T-helper 17 cell (primary cell): Measurements from ENCODE around the gene NTNG2. TPM values are rescaled to one million over a fixed set of nuclear protein-coding genes. Genes with fewer than 3 reads are reported as not detected.
A peak's percentile ranks its signal among the peaks of the same experiment; 100 is the strongest.

Source experiments
- ATAC-seq: fragments of 150-1000 bp; cut with Tn5 transposase; 2 replicates; pipeline ENCODE4 v1.10.0; 2021; ENCODE audit warnings: mild to moderate bottlenecking, moderate library complexity
- DNase-seq, 3 donors: peaks; one replicate each; pipeline versions ENCODE4 v3.0.0 to v3.0.0-alpha.2; 2020 to 2021
- H3K9me3 ChIP-seq: one replicate; pipeline ENCODE4 v1.7.0; 2013; ENCODE audit warnings: low read length, mild to moderate bottlenecking; ENCODE audit not compliant: control insufficient read depth, poor library complexity, severe bottlenecking
- H3K27ac Mint-ChIP-seq: one replicate; pipeline ENCODE4 v1.8.0; 2022; ENCODE audit warnings: mild to moderate bottlenecking, moderate library complexity, mixed read lengths
- H3K27me3 Mint-ChIP-seq: one replicate; pipeline ENCODE4 v1.8.0; 2022; ENCODE audit warnings: mixed read lengths
- H3K36me3 Mint-ChIP-seq: one replicate; pipeline ENCODE4 v1.8.0; 2022; ENCODE audit warnings: low read depth, mixed read lengths
- H3K4me1 Mint-ChIP-seq: one replicate; pipeline ENCODE4 v1.8.0; 2022; ENCODE audit warnings: mild to moderate bottlenecking, mixed read lengths
- H3K4me3 Mint-ChIP-seq: one replicate; pipeline ENCODE4 v1.8.0; 2022; ENCODE audit warnings: mild to moderate bottlenecking, moderate library complexity, mixed read lengths
- total RNA-seq, 4 donors: library from RNA in 2 of 4; stranded (reverse) in 2 of 4; gene quantifications; one replicate each; pipeline ENCODE4 v1.2.3 and lab custom pipeline; 2022 to 2026

The NTNG2 gene
- total RNA-seq, 2 donors from 2014 or later: 3.3 to 3.6 TPM

DNA sequence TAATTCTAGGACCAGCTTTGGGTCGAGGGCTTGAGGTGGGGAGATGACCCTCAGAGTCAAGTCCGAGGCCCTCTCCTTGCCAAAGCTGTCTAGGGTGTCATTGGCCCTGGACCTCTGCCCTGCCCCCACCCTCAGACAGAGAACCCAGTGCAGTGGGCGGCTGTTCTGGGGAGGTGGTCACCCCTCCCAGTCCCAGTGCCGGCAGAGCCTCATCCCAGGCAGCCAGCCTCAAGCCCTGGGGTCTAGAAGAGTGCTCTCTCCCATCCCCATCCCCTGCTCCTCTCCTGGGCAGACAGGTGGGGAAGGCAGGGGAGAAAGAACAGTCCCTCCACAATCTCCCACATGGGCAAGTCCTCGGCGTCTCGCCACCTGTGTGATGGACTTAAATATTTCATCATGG lies 7.0 kb downstream of the NTNG2 start:
- no peaks in the 10 kb centered on the region for H3K9me3 ChIP-seq
- peaks cover 4% of the 10 kb centered on the region for H3K4me1 Mint-ChIP-seq
- peaks cover 59% of the 10 kb centered on the region for H3K27me3 Mint-ChIP-seq
- no peak for DNase-seq
- ATAC-seq: no peak
- peaks cover 5% of the 10 kb centered on the region for H3K36me3 Mint-ChIP-seq
- H3K27ac Mint-ChIP-seq: no peak overlapping the region
- H3K4me3 Mint-ChIP-seq: no peak overlapping the region

- H3K4me3 Mint-ChIP-seq: no peak overlapping the region
- DNase-seq: peak; percentile 35 to 60 (median 41)
Measured at GRCh38 chr9:132169672-132170392, 8.0 kb downstream of the NTNG2 start.

DNA sequence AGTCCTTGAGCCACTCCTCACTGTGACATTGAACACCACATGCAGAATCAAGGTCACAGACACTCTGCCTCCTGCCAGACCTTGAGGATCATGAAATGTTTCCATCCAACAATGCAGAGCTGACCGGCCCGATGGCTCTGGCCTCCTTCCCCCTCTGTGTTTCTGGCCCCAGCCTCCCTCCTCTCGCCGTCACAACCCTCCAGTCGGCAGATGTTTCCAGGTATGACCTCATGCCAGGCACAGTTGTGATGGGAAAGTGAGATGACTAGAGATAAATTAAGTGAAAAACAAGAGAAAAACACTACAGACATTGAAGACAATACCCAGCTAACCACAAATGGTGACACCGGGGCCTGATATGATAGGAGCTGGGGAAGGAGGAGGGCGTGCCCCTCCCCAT lies 9.8 kb downstream of the NTNG2 start:
- H3K9me3 ChIP-seq: no peaks in the 10 kb centered on the region
- no peak overlapping the region for H3K4me3 Mint-ChIP-seq
- peaks cover 38% of the 10 kb centered on the region for H3K27me3 Mint-ChIP-seq
- H3K27ac Mint-ChIP-seq: no peak overlapping the region
- ATAC-seq (no peak), DNase-seq (no peak)
- H3K4me1 Mint-ChIP-seq: peaks cover 2% of the 10 kb centered on the region
- H3K36me3 Mint-ChIP-seq: peaks cover 6% of the 10 kb centered on the region

More at GRCh38 chr9:132169672-132170392, 8.0 kb downstream of the NTNG2 start:
- H3K27ac Mint-ChIP-seq: no peak overlapping the region
- H3K27me3 Mint-ChIP-seq: peaks cover 51% of the 10 kb centered on the region
- peaks cover 2% of the 10 kb centered on the region for H3K4me1 Mint-ChIP-seq
- ATAC-seq: peak; percentile 68
- peaks cover 6% of the 10 kb centered on the region for H3K36me3 Mint-ChIP-seq
- no peaks in the 10 kb centered on the region for H3K9me3 ChIP-seq

DNA sequence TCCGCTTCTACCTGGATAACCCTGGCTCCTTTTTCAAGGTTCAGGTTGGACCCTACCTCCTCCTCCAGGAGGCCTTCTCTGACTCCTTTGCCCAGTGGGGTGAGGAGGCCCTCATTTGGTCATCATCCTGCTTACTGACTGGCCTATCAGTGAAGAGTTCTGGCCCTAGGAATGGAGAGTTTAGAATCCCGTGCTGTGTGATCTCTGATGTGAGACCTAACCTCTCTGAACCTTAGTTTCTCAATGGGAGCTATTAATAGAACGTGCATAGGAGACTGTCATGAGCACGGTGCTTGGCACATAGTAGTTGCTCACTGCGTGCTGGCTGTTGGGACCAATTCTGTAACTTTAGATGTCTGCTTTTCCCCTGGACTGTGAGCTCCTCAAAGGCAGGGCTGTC lies 10.3 kb downstream of the NTNG2 start:
- no peak overlapping the region for H3K4me3 Mint-ChIP-seq
- no peak overlapping the region for H3K27ac Mint-ChIP-seq
- ATAC-seq: no peak
- peaks cover 2% of the 10 kb centered on the region for H3K4me1 Mint-ChIP-seq
- peaks cover 33% of the 10 kb centered on the region for H3K27me3 Mint-ChIP-seq
- H3K9me3 ChIP-seq: no peaks in the 10 kb centered on the region
- no peak for DNase-seq
- H3K36me3 Mint-ChIP-seq: peaks cover 6% of the 10 kb centered on the region

GRCh38 chr9:132175431-132175830 lies 13.6 kb downstream of the NTNG2 start:
- H3K27ac Mint-ChIP-seq: no peak overlapping the region
- peaks cover 22% of the 10 kb centered on the region for H3K27me3 Mint-ChIP-seq
- H3K9me3 ChIP-seq: no peaks in the 10 kb centered on the region
- peaks cover 6% of the 10 kb centered on the region for H3K36me3 Mint-ChIP-seq
- H3K4me3 Mint-ChIP-seq: no peak overlapping the region
- no peak for DNase-seq
- ATAC-seq: no peak
- H3K4me1 Mint-ChIP-seq: peaks cover 2% of the 10 kb centered on the region

DNA sequence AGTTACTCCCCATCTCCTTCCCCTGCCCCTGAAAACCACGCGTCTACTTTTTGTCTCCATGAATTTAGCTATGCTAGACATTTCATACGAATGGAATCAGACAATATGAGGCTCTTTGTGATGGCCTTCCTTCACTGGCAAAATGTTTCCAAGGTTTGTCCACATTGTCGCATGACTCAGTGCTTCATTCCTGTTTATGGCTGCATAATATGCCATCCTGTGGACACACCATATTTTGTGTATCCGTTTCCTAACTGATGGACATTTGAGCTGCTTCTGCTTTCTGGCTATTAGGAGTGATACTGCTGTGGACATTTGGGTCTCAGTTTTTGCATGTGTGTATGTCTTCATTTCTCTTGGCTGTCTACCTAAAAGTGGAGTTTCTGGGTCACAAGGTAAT lies 14.5 kb downstream of the NTNG2 start:
- no peaks in the 10 kb centered on the region for H3K9me3 ChIP-seq
- H3K36me3 Mint-ChIP-seq: peaks cover 6% of the 10 kb centered on the region
- H3K4me3 Mint-ChIP-seq: no peak overlapping the region
- H3K27ac Mint-ChIP-seq: no peak overlapping the region
- DNase-seq (no peak), ATAC-seq (no peak)
- peaks cover 29% of the 10 kb centered on the region for H3K27me3 Mint-ChIP-seq
- peaks cover 2% of the 10 kb centered on the region for H3K4me1 Mint-ChIP-seq

GRCh38 chr9:132181796-132182313 lies 20.0 kb downstream of the NTNG2 start:
- no peaks in the 10 kb centered on the region for H3K9me3 ChIP-seq
- H3K36me3 Mint-ChIP-seq: no peaks in the 10 kb centered on the region
- peaks cover 42% of the 10 kb centered on the region for H3K27me3 Mint-ChIP-seq
- DNase-seq (no peak), ATAC-seq (no peak)
- H3K4me1 Mint-ChIP-seq: no peaks in the 10 kb centered on the region
- no peak overlapping the region for H3K4me3 Mint-ChIP-seq
- H3K27ac Mint-ChIP-seq: no peak overlapping the region

DNA sequence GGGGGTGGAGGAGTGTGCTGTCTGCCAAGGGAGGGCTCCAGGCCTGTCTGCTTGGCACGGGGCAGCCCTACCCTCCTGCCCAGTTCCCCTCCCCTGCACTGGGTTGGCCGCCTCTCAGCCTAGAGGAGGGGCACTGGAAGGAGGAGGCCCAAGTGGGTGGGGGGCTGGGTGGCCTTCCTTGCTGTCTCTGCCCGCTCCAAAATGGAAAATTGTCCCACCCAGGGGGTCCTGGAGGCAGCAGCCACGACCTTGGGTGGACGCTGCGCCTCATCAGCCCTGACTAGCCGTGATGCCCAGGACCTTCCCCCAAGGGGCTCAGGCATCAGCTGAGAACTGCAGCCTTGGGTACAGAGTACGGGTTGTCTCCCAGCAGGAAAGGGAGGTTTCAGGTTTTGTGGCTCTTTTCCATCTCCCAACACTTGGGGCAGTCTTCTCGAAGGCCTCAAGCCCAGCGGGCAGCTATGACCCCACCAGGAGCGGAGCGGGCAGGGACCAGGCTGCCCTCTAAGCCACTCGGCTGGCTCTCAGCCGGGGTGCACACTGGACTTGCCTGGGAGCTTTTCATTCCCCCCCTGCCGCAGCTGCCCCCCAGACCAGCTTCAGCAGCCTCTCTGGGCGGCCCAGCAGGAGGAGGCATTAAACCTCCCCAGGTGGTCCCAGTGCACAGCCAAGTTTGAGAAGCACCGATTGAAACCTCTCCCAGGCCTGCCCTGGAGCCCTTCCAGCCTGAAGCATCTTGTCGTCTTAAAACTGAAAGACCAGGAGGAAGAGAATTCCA lies 20.6 kb downstream of the NTNG2 start:
- H3K36me3 Mint-ChIP-seq: no peaks in the 10 kb centered on the region
- no peak overlapping the region for H3K27ac Mint-ChIP-seq
- H3K9me3 ChIP-seq: no peaks in the 10 kb centered on the region
- no peaks in the 10 kb centered on the region for H3K4me1 Mint-ChIP-seq
- no peak for ATAC-seq
- H3K4me3 Mint-ChIP-seq: no peak overlapping the region
- peaks cover 48% of the 10 kb centered on the region for H3K27me3 Mint-ChIP-seq
- DNase-seq: no peak

- no peaks in the 10 kb centered on the region for H3K36me3 Mint-ChIP-seq
- H3K27ac Mint-ChIP-seq: no peak overlapping the region
- peaks cover 50% of the 10 kb centered on the region for H3K27me3 Mint-ChIP-seq
- H3K4me1 Mint-ChIP-seq: no peaks in the 10 kb centered on the region
- no peak for ATAC-seq
- no peaks in the 10 kb centered on the region for H3K9me3 ChIP-seq
- H3K4me3 Mint-ChIP-seq: no peak overlapping the region
- DNase-seq: no peak
Measured at GRCh38 chr9:132183134-132183533, 21.3 kb downstream of the NTNG2 start.

- peaks cover 56% of the 10 kb centered on the region for H3K27me3 Mint-ChIP-seq
- DNase-seq (no peak), ATAC-seq (no peak)
- H3K4me3 Mint-ChIP-seq: no peak overlapping the region
- no peak overlapping the region for H3K27ac Mint-ChIP-seq
- no peaks in the 10 kb centered on the region for H3K9me3 ChIP-seq
- H3K4me1 Mint-ChIP-seq: no peaks in the 10 kb centered on the region
- H3K36me3 Mint-ChIP-seq: no peaks in the 10 kb centered on the region
Measured at GRCh38 chr9:132183715-132184114, 21.9 kb downstream of the NTNG2 start.

DNA sequence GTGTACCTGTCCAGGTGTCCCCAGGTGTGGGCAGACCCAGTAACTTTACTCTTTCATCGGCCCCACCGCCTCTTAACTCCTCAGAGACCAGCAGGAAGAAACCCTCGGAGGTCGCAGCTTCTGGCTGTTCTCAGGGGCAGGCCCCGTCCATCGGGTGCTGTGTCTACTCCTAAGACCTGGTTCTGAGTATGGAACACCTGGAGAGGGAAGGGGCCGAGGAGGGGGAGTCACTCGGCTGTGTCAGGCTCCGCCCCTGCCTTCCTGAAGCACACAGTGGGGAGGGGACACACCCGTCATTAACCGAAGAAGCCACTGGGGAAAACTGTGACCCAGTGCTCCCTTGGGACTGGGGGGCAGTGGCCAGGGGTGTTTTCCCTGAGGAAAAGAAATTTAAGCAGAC lies 22.3 kb downstream of the NTNG2 start:
- DNase-seq (no peak), ATAC-seq (no peak)
- no peaks in the 10 kb centered on the region for H3K36me3 Mint-ChIP-seq
- peaks cover 56% of the 10 kb centered on the region for H3K27me3 Mint-ChIP-seq
- no peak overlapping the region for H3K4me3 Mint-ChIP-seq
- no peaks in the 10 kb centered on the region for H3K4me1 Mint-ChIP-seq
- no peak overlapping the region for H3K27ac Mint-ChIP-seq
- H3K9me3 ChIP-seq: no peaks in the 10 kb centered on the region

- no peaks in the 10 kb centered on the region for H3K36me3 Mint-ChIP-seq
- H3K4me3 Mint-ChIP-seq: no peak overlapping the region
- DNase-seq (no peak), ATAC-seq (no peak)
- H3K4me1 Mint-ChIP-seq: no peaks in the 10 kb centered on the region
- peaks cover 50% of the 10 kb centered on the region for H3K27me3 Mint-ChIP-seq
- no peak overlapping the region for H3K27ac Mint-ChIP-seq
- no peaks in the 10 kb centered on the region for H3K9me3 ChIP-seq
Measured at GRCh38 chr9:132185073-132186009, 23.5 kb downstream of the NTNG2 start.

DNA sequence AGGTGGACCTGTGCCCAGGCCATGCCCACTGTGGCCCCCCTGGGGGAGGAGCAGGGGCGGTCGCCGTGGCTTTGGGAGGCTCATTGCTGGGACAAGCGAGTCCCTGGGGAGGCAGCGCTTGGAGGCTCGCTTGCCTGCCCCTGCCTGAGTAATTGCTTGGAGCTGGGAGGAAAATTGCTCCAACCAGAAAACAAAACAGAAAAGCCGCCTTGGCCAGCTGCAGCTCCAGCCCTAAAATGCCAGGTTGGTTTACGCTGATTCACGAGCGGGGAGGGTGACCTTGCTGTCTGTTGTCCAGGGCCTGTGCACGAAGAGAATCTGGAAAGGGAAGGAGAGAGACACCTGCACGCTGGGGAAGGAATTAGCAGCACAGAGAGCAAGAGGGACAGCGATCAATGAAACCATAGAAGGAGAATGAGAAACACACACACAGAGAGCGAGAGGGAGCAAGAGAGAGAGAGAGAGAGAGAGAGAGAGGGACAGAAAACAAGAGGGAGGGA lies 25.3 kb downstream of the NTNG2 start:
- peaks cover 49% of the 10 kb centered on the region for H3K27me3 Mint-ChIP-seq
- no peaks in the 10 kb centered on the region for H3K36me3 Mint-ChIP-seq
- no peaks in the 10 kb centered on the region for H3K9me3 ChIP-seq
- DNase-seq (no peak), ATAC-seq (no peak)
- no peak overlapping the region for H3K27ac Mint-ChIP-seq
- no peak overlapping the region for H3K4me3 Mint-ChIP-seq
- H3K4me1 Mint-ChIP-seq: no peaks in the 10 kb centered on the region
